B cell (primary cell): ENCODE results near the gene NECAP2. TPM values are rescaled to one million over a fixed set of nuclear protein-coding genes. Genes with fewer than 3 reads are reported as not detected.

Experiments
- ATAC-seq: fragments of 200-7000 bp; cut with Tn5 transposase; one replicate; pipeline ENCODE4 v1.10.0; 2021; ENCODE audit warnings: low read depth, mild to moderate bottlenecking, moderate number of reproducible peaks, moderate library complexity
- CTCF ChIA-PET: fragments of 350-600 bp; sonication (Branson Sonifier 250); formaldehyde crosslinking; loops from one replicate; lab custom pipeline; 2021; ENCODE audit warnings: antibody characterized with exemption, inconsistent platforms; lab: Charles Lee
- POLR2A ChIA-PET: fragments of 350-600 bp; sonication (Branson Sonifier 250); formaldehyde crosslinking; loops from one replicate; lab custom pipeline; 2021; ENCODE audit warnings: antibody characterized with exemption; lab: Charles Lee
- DNase-seq: peaks from one replicate; pipeline ENCODE4 v3.0.0; 2013
- H2AFZ ChIP-seq: 2 replicates; pipeline ENCODE4 v1.6.1; 2012; ENCODE audit warnings: mild to moderate bottlenecking, low read depth, low read length; ENCODE audit not compliant: insufficient read depth, poor library complexity, severe bottlenecking
- H3K27ac ChIP-seq, 2 donors: 1 replicate in 1 of 2; 2 replicates in 1 of 2; pipeline ENCODE4 v1.5.1; 2012 to 2013; ENCODE audit warnings: low read length in 2 of 2, mild to moderate bottlenecking in 2 of 2, moderate library complexity in 1 of 2
- H3K27me3 ChIP-seq, 4 experiments: fragments of 200-600 bp in 1 of 4; sonication (generic) in 1 of 4; replicated peaks in 1 of 4; 1 replicate in 2 of 4; 2 replicates in 2 of 4; pipeline versions ENCODE4 v1.6.1 to v1.7.0; 2013 to 2016; ENCODE audit warnings: low read length in 3 of 4, mild to moderate bottlenecking in 2 of 4, mixed read lengths in 1 of 4, moderate library complexity in 1 of 4; ENCODE audit not compliant: insufficient read depth in 4 of 4, control insufficient read depth in 3 of 4; ENCODE audit errors: control extremely low read depth in 1 of 4
- H3K36me3 ChIP-seq, 2 experiments: replicated peaks in 1 of 2; 1 replicate in 1 of 2; 2 replicates in 1 of 2; pipeline versions ENCODE4 v1.6.1 to v1.7.1; 2013; ENCODE audit warnings: low read length in 1 of 2; ENCODE audit not compliant: insufficient read depth in 2 of 2, control insufficient read depth in 1 of 2; ENCODE audit errors: control extremely low read depth in 1 of 2, extremely low read depth in 1 of 2
- H3K4me1 ChIP-seq, 2 donors: fragments of 200-600 bp in 1 of 2; sonication (generic) in 1 of 2; 1 replicate in 1 of 2; 2 replicates in 1 of 2; pipeline versions ENCODE4 v1.5.1 to v1.6.1; 2013 to 2017; ENCODE audit warnings: low read length in 2 of 2; ENCODE audit not compliant: control insufficient read depth in 2 of 2, insufficient read depth in 2 of 2
- H3K4me2 ChIP-seq: replicated peaks from 2 replicates; pipeline ENCODE3; 2012; ENCODE audit warnings: mild to moderate bottlenecking, low read depth, low read length; ENCODE audit not compliant: poor library complexity, severe bottlenecking
- H3K4me3 ChIP-seq, 5 experiments: fragments of 200-600 bp in 1 of 5; sonication (generic) in 1 of 5; 1 replicate in 3 of 5; 2 replicates in 2 of 5; pipeline versions ENCODE4 v1.5.1 to v1.7.0; 2011 to 2016; ENCODE audit warnings: low read length in 4 of 5, mild to moderate bottlenecking in 4 of 5, low read depth in 2 of 5, control low read depth in 1 of 5, moderate library complexity in 1 of 5; ENCODE audit not compliant: insufficient read depth in 1 of 5; ENCODE audit errors: control extremely low read depth in 1 of 5, extremely low read depth in 1 of 5
- H3K79me2 ChIP-seq: fragments of 200-600 bp; sonication (generic); one replicate; pipeline ENCODE4 v1.6.0; 2016; ENCODE audit warnings: low read length; ENCODE audit not compliant: control insufficient read depth, insufficient read depth
- H3K9ac ChIP-seq: fragments of 200-600 bp; sonication (generic); 2 replicates; pipeline ENCODE4 v1.6.1; 2017; ENCODE audit warnings: mild to moderate bottlenecking, low read length, moderate library complexity
- H3K9me3 ChIP-seq, 3 donors: one replicate each; pipeline versions ENCODE4 v1.6.1 to v1.7.1; 2013; ENCODE audit warnings: low read length in 2 of 3; ENCODE audit not compliant: control insufficient read depth in 2 of 3, insufficient read depth in 1 of 3; ENCODE audit errors: control extremely low read depth in 1 of 3
- H4K20me1 ChIP-seq: 2 replicates; pipeline ENCODE4 v1.6.0; 2012; ENCODE audit warnings: mild to moderate bottlenecking, low read length; ENCODE audit not compliant: insufficient read depth, control insufficient read depth, poor library complexity, severe bottlenecking
- H3K27ac Mint-ChIP-seq: one replicate; pipeline ENCODE4 v1.8.0; 2021; ENCODE audit warnings: mixed read lengths
- H3K27me3 Mint-ChIP-seq: one replicate; pipeline ENCODE4 v1.8.0; 2021; ENCODE audit warnings: mixed read lengths
- H3K4me1 Mint-ChIP-seq: one replicate; pipeline ENCODE4 v1.8.0; 2021; ENCODE audit warnings: mixed read lengths
- H3K4me3 Mint-ChIP-seq: one replicate; pipeline ENCODE4 v1.8.0; 2021; ENCODE audit warnings: mixed read lengths
- H3K9me3 Mint-ChIP-seq: one replicate; pipeline ENCODE4 v1.8.0; 2022; ENCODE audit warnings: mixed read lengths; ENCODE audit not compliant: insufficient read depth
- EZH2 ChIP-seq: IDR thresholded peaks from 2 replicates; pipeline ENCODE4 v1.6.1; 2012; ENCODE audit warnings: borderline replicate concordance, low read depth, mild to moderate bottlenecking, moderate library complexity, low read length; ENCODE audit not compliant: insufficient read depth, poor library complexity, severe bottlenecking
- WGBS: methylation state at CpG from one replicate; pipeline ENCODE4 v1.1.5; 2013; ENCODE audit warnings: missing lambda C conversion rate; ENCODE audit not compliant: insufficient coverage; 5-methylcytosine and 5-hydroxymethylcytosine counted together
- intact Hi-C: fragments of 100-400 bp; cut with micrococcal nuclease; formaldehyde crosslinking; loops from one replicate; pipeline ENCODE4 v1.10.0; 2022
- polyA plus RNA-seq: library from polyadenylated mRNA; depleted of rRNA; stranded (reverse); fragments of >200 nt; gene quantifications from 2 replicates; pipeline ENCODE4 v1.2.3, GENCODE V29; 2012
- total RNA-seq, 2 donors: library from RNA; stranded (reverse); fragments of 120-200 nt in 1 of 2; gene quantifications; 1 replicate in 1 of 2; 2 replicates in 1 of 2; pipeline versions ENCODE4 v1.2.3 to v1.2.4, GENCODE V29; 2013 to 2022
- TF ChIP-seq, protein P1 (sequence below): fragments of 200-600 bp; IDR thresholded peaks from one replicate; pipeline ENCODE4 v1.8.0; 2022; ENCODE audit warnings: antibody characterized with exemption, mild to moderate bottlenecking

NECAP2 gene
- total and polyA plus RNA-seq, 2 donors (not counting 1 experiment from before 2014, with no cell fraction given) = 77.3 to 81.5 TPM

DNA sequence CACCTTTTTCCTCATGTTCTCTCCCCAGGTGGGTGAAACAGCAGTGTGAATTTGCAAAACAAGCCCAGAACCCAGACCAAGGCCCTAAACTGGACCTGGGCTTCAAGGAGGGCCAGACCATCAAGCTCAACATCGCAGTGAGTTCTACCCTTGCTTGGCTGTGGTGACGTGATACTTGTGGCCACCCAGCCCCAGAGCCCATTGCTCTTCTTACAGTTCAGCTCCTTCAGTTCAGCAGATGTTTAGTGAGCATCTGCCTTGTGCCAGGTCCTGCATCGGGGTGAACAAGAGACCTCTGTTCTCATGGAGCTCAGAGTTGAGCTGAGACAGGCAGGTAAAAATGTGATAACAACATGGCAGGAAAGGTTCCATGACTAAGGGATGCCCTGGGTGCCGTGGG is 8.5 kb downstream of the NECAP2 start:
- DNase-seq (no peak), ATAC-seq (no peak)
- TF ChIP-seq, protein P1, sequence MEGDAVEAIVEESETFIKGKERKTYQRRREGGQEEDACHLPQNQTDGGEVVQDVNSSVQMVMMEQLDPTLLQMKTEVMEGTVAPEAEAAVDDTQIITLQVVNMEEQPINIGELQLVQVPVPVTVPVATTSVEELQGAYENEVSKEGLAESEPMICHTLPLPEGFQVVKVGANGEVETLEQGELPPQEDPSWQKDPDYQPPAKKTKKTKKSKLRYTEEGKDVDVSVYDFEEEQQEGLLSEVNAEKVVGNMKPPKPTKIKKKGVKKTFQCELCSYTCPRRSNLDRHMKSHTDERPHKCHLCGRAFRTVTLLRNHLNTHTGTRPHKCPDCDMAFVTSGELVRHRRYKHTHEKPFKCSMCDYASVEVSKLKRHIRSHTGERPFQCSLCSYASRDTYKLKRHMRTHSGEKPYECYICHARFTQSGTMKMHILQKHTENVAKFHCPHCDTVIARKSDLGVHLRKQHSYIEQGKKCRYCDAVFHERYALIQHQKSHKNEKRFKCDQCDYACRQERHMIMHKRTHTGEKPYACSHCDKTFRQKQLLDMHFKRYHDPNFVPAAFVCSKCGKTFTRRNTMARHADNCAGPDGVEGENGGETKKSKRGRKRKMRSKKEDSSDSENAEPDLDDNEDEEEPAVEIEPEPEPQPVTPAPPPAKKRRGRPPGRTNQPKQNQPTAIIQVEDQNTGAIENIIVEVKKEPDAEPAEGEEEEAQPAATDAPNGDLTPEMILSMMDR = no peak
- no peak for TF ChIP-seq EZH2
- no peak overlapping the region for H3K27ac Mint-ChIP-seq
- 100% methylated on average over 4 of the region's 4 CpGs for WGBS
- Histone ChIP-seq H3K9me3 (no peaks in the 10 kb centered on the region), H3K4me2 (no peak overlapping the region), H3K36me3 (peaks cover 5 to 80% of the 10 kb centered on the region in 2 experiments), H2AFZ (no peak overlapping the region), H4K20me1 (peaks cover 64% of the 10 kb centered on the region), H3K27me3 (no peaks in the 10 kb centered on the region), H3K79me2 (peaks cover 81% of the 10 kb centered on the region), H3K9ac (no peak overlapping the region), H3K27ac (no peak overlapping the region), H3K4me3 (no peak overlapping the region), H3K4me1 (peaks cover 0 to 6% of the 10 kb centered on the region in 2 donors)
- intact Hi-C loops = loop anchor here (10.0 kb wide), 1 partner anchor 924 kb away; the partner anchor contains the start of genes CASP9 and DNAJC16
- ChIA-PET POLR2A (no interaction called here), CTCF (interaction anchor here (2.7 kb wide), 1 partner anchor 9 kb away, joined by 17 read pairs; the partner anchor contains the start of gene NECAP2)
- H3K27me3 Mint-ChIP-seq = no peaks in the 10 kb centered on the region
- no peaks in the 10 kb centered on the region for H3K9me3 Mint-ChIP-seq
- no peak overlapping the region for H3K4me3 Mint-ChIP-seq
- peaks cover 22% of the 10 kb centered on the region for H3K4me1 Mint-ChIP-seq

GRCh38 chr1:16449666-16450065 is 9.1 kb downstream of the NECAP2 start:
- TF ChIP-seq EZH2 = no peak
- TF ChIP-seq, protein P1 = no peak
- intact Hi-C loops = loop anchor here (10.0 kb wide), 1 partner anchor 925 kb away; the partner anchor contains the start of genes CASP9 and DNAJC16
- ChIA-PET POLR2A (no interaction called here), CTCF (interaction anchor here (2.7 kb wide), 1 partner anchor 10 kb away, joined by 17 read pairs; the partner anchor contains the start of gene NECAP2)
- Mint-ChIP-seq H3K9me3 (no peaks in the 10 kb centered on the region), H3K27me3 (no peaks in the 10 kb centered on the region), H3K27ac (no peak overlapping the region), H3K4me3 (no peak overlapping the region), H3K4me1 (peaks cover 20% of the 10 kb centered on the region)
- peaks cover 75% of the 10 kb centered on the region for H3K79me2 ChIP-seq
- WGBS = 100% methylated on average over 4 of the region's 5 CpGs
- DNase-seq (no peak), ATAC-seq (no peak)
- H3K9ac ChIP-seq = no peak overlapping the region
- no peak overlapping the region for H2AFZ ChIP-seq
- H3K27me3 ChIP-seq = no peaks in the 10 kb centered on the region
- H3K9me3 ChIP-seq = no peaks in the 10 kb centered on the region
- H3K4me1 ChIP-seq = peaks cover 0 to 6% of the 10 kb centered on the region in 2 donors
- H3K4me2 ChIP-seq = no peak overlapping the region
- no peak overlapping the region for H3K27ac ChIP-seq
- no peak overlapping the region for H3K4me3 ChIP-seq
- H4K20me1 ChIP-seq = peaks cover 63% of the 10 kb centered on the region
- H3K36me3 ChIP-seq = peaks cover 5 to 76% of the 10 kb centered on the region in 2 experiments
